Epithelial cell of esophagus (primary cell): ENCODE measurements around the gene DUSP2.

Source experiments
- DNase-seq: peaks from one replicate; pipeline ENCODE4 v3.0.0; 2010; ENCODE audit warnings: low read depth
- H3K4me3 ChIP-seq: 2 replicates; pipeline ENCODE4 v1.5.1; 2011; ENCODE audit warnings: mild to moderate bottlenecking, low read length, control low read depth
- CTCF ChIP-seq: IDR thresholded peaks from 2 replicates; pipeline ENCODE4 v1.5.1; 2011; ENCODE audit warnings: low read depth, mild to moderate bottlenecking, low read length, control low read depth, inconsistent platforms; ENCODE audit not compliant: insufficient read depth; ENCODE audit errors: missing control alignments

DUSP2 gene

GRCh38 chr2:96107708-96108065, 37.6 kb downstream of the DUSP2 start:
- H3K4me3 ChIP-seq, result no peak overlapping the region
- DNase-seq, result no peak
- no peak for TF ChIP-seq CTCF

- no peak for DNase-seq
- no peak overlapping the region for H3K4me3 ChIP-seq
- TF ChIP-seq CTCF, result no peak
These were observed 38.1 kb downstream of the DUSP2 start for GRCh38 chr2:96106991-96107707.

- no peak for TF ChIP-seq CTCF
- no peak overlapping the region for H3K4me3 ChIP-seq
- DNase-seq, result no peak
These were observed 39.1 kb downstream of the DUSP2 start for GRCh38 chr2:96105994-96106715.

- TF ChIP-seq CTCF, result no peak
- no peak overlapping the region for H3K4me3 ChIP-seq
- DNase-seq, result no peak
These were observed 39.9 kb downstream of the DUSP2 start for GRCh38 chr2:96105152-96105915.

- H3K4me3 ChIP-seq, result no peak overlapping the region
- no peak for TF ChIP-seq CTCF
These were observed 40.8 kb downstream of the DUSP2 start for GRCh38 chr2:96104487-96104861.

GRCh38 chr2:96103761-96104486, 41.3 kb downstream of the DUSP2 start:
- H3K4me3 ChIP-seq, result no peak overlapping the region
- no peak for DNase-seq
- TF ChIP-seq CTCF, result no peak

More at GRCh38 chr2:96104487-96104861, 40.8 kb downstream of the DUSP2 start:
- no peak for DNase-seq
